GM19025 (cell line): Measurements from ENCODE around the gene PCDHA1.
"Not testable (repeated sequence)": the region's sequence is repeated elsewhere in the genome, so short reads cannot be mapped to it uniquely, and the experiment has no call there.

Experiments
- ATAC-seq: cut with Tn5 transposase; IDR thresholded peaks from one replicate; pipeline ENCODE4 v1.9.1; 2021; ENCODE audit warnings: mild to moderate bottlenecking, low read depth, moderate library complexity; ENCODE audit not compliant: unreplicated experiment

Gene PCDHA1

DNA sequence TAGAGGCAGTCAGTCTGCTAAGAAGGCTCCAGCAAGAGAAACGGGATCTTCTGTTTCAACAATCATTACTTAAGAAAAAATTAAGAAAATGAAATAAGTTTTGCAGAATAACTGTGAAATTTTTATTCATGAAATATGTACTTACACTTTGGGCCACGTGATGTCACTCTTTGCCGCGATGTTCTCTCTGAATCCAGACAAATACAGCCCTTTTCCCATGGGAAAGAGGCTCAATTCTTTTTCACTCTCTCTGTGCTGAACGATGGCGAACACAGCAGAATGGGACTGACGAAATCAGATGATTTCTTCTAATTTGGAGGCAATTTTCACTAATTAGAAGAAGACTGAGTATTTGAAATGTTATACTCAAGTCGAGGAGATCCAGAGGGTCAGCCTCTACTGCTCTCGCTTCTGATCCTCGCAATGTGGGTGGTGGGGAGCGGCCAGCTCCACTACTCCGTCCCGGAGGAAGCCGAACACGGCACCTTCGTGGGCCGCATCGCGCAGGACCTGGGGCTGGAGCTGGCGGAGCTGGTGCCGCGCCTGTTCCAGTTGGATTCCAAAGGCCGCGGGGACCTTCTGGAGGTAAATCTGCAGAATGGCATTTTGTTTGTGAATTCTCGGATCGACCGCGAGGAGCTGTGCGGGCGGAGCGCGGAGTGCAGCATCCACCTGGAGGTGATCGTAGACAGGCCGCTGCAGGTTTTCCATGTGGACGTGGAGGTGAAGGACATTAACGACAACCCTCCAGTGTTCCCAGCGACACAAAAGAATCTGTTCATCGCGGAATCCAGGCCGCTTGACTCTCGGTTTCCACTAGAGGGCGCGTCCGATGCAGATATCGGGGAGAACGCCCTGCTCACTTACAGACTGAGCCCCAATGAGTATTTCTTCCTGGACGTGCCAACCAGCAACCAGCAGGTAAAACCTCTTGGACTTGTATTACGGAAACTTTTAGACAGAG lies 62.5 kb downstream of the PCDHA1 start, which contains the start of gene PCDHA9:
TSS of gene PCDHA9 (plus strand) at position 244 of the 964 bp plus-strand sequence. CDS start at position 358, 114 bp downstream.
- ATAC-seq, result not testable (repeated sequence)

DNA sequence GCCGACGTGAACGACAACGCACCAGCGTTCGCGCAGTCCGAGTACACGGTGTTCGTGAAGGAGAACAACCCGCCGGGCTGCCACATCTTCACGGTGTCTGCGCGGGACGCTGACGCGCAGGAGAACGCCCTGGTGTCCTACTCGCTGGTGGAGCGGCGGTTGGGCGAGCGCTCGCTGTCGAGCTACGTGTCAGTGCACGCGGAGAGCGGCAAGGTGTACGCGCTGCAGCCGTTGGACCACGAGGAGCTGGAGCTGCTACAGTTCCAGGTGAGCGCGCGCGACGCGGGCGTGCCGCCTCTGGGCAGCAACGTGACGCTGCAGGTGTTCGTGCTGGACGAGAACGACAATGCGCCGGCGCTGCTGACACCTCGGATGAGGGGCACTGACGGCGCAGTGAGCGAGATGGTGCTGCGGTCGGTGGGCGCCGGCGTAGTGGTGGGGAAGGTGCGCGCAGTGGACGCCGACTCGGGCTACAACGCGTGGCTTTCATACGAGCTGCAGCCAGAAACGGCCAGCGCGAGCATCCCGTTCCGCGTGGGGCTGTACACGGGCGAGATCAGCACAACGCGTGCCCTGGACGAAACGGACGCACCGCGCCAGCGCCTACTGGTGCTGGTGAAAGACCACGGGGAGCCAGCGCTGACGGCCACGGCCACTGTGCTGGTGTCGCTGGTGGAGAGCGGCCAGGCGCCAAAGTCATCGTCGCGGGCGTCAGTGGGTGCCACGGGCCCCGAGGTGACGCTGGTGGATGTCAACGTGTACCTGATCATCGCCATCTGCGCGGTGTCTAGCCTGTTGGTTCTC lies 64.1 kb downstream of the PCDHA1 start:
- ATAC-seq, result not testable (repeated sequence)

GRCh38 chr5:140855772-140856674 lies 70.1 kb downstream of the PCDHA1 start, which contains the start of gene PCDHA10:
Gene PCDHA10 (plus strand): TSS chr5:140855897. CDS start chr5:140856049, 152 bp downstream.
- ATAC-seq, result no peak

DNA sequence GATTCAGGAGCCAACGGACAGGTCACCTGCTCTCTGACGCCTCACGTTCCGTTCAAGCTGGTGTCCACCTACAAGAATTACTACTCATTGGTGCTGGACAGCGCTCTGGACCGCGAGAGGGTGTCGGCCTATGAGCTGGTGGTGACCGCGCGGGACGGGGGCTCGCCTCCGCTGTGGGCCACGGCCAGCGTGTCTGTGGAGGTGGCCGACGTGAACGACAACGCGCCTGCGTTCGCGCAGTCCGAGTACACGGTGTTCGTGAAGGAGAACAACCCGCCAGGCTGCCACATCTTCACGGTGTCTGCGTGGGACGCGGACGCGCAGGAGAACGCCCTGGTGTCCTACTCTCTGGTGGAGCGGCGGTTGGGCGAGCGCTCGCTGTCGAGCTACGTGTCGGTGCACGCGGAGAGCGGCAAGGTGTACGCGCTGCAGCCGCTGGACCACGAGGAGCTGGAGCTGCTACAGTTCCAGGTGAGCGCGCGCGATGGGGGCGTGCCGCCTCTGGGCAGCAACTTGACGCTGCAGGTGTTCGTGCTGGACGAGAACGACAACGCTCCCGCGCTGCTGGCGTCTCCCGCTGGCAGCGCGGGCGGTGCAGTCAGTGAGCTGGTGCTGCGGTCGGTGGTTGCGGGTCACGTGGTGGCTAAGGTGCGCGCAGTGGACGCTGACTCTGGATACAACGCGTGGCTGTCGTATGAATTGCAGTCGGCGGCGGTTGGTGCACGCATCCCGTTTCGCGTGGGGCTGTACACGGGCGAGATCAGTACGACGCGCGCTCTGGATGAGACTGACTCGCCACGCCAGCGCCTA lies 71.4 kb downstream of the PCDHA1 start:
- no peak for ATAC-seq

DNA sequence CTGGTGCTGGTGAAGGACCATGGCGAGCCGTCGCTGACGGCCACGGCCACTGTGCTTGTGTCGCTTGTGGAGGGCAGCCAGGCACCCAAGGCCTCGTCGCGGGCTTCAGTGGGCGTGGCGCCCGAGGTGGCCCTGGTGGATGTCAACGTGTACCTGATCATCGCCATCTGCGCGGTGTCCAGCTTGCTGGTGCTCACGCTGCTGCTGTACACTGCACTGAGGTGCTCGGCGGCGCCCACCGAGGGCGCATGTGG lies 72.0 kb downstream of the PCDHA1 start:
- no peak for ATAC-seq

- ATAC-seq, result no peak
These were observed 76.7 kb downstream of the PCDHA1 start for GRCh38 chr5:140862441-140863295.

DNA sequence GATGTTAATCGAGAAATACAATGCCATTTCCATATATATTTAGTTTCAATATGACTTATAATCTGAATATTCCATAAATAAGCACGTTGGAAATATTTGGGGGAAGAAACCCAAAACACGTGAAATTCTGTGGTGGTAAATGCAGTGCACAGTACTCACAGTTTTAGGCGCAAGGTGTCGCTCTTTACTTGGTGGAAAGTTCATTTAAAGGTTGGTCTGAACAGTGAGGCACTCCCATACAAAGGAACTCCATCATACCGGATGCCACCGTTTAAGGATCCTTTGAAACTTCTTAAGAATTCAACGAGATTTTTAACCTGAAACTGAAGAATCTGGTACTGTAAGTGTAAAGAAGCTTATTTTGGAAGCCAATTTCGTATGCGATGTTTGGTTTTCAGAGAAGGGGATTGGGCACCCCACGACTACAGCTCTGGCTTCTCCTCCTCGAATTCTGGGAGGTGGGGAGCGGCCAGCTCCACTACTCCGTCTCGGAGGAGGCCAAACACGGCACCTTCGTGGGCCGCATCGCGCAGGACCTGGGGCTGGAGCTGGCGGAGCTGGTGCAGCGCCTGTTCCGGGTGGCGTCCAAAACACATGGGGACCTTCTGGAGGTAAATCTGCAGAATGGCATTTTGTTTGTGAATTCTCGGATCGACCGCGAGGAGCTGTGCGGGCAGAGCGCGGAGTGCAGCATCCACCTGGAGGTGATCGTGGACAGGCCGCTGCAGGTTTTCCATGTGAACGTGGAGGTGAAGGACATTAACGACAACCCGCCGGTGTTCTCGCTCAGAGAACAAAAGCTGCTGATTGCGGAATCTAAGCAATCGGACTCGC lies 83.0 kb downstream of the PCDHA1 start, which contains the start of gene PCDHA11:
TSS of gene PCDHA11 (plus strand) at position 237 of the 834 bp plus-strand sequence. CDS start at position 384, 147 bp downstream.
- no peak for ATAC-seq

GRCh38 chr5:140869555-140869886 lies 83.6 kb downstream of the PCDHA1 start:
- ATAC-seq, result no peak

DNA sequence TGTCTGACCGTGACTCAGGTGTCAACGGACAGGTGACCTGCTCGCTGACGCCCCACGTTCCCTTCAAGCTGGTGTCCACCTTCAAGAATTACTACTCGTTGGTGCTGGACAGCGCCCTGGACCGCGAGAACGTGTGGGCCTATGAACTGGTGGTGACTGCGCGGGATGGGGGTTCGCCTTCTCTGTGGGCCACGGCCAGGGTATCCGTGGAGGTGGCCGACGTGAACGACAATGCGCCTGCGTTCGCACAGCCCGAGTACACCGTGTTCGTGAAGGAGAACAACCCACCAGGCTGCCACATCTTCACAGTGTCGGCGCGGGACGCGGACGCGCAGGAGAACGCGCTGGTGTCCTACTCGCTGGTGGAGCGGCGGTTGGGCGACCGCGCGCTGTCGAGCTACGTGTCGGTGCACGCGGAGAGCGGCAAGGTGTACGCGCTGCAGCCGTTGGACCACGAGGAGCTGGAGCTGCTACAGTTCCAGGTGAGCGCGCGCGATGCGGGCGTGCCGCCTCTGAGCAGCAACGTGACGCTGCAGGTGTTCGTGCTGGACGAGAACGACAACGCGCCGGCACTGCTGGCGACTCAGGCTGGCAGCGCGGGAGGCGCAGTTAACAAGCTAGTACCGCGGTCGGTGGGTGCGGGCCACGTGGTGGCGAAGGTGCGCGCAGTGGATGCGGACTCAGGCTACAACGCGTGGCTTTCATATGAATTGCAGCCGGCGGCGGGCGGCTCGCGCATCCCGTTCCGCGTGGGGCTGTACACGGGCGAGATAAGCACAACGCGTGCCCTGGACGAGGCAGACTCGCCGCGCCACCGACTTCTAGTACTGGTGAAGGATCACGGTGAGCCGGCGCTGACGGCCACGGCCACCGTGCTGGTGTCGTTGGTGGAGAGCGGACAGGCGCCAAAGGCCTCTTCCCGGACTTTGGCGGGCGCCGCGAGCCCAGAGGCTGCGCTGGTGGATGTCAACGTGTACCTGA lies 84.6 kb downstream of the PCDHA1 start:
- ATAC-seq, result no peak

DNA sequence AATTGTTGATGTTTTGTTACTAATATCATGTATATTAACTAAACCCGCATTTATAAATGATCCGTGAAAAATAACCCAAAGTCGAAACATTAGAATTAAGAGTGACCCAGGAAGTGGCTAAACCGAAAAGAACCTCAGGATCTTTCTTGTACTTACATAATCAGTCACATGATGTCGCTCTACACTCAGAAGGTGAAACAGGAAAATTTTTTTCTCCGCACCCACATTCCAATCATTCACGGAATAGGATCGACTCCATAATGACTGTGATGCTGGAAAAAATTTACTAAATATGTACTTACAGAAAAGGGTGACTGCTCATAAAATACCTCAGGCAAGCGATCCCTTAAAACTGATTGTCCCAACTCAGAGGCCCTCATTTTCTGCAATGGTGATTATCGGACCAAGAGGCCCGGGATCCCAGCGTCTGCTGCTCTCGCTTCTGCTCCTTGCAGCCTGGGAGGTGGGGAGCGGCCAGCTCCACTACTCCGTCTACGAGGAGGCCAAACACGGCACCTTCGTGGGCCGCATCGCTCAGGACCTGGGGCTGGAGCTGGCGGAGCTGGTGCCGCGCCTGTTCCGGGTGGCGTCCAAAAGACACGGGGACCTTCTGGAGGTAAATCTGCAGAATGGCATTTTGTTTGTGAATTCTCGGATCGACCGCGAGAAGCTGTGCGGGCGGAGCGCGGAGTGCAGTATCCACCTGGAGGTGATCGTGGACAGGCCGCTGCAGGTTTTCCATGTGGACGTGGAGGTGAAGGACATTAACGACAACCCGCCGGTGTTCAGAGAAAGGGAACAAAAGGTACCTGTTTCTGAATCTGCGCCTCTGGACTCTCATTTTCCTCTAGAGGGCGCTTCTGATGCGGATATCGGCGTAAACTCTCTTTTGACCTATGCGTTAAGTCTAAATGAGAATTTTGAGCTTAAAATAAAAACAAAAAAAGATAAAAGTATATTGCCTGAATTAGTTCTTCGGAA lies 89.4 kb downstream of the PCDHA1 start, which contains the start of gene PCDHA12:
TSS of gene PCDHA12 (plus strand) at position 224 of the 981 bp plus-strand sequence. CDS start at position 389, 165 bp downstream.
- no peak for ATAC-seq

- not testable (repeated sequence) for ATAC-seq
These were observed 90.8 kb downstream of the PCDHA1 start for GRCh38 chr5:140876541-140877261.

DNA sequence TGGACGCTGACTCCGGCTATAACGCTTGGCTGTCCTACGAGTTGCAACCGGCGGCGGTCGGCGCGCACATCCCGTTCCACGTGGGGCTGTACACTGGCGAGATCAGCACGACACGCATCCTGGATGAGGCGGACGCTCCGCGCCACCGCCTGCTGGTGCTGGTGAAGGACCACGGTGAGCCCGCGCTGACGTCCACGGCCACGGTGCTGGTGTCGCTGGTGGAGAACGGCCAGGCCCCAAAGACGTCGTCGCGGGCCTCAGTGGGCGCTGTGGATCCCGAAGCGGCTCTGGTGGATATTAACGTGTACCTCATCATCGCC lies 91.3 kb downstream of the PCDHA1 start:
- no peak for ATAC-seq

- no peak for ATAC-seq
These were observed 96.1 kb downstream of the PCDHA1 start, which contains the start of gene PCDHA13 for GRCh38 chr5:140881889-140882590. Gene PCDHA13 (plus strand): TSS chr5:140882124. CDS start chr5:140882269, 145 bp downstream.

DNA sequence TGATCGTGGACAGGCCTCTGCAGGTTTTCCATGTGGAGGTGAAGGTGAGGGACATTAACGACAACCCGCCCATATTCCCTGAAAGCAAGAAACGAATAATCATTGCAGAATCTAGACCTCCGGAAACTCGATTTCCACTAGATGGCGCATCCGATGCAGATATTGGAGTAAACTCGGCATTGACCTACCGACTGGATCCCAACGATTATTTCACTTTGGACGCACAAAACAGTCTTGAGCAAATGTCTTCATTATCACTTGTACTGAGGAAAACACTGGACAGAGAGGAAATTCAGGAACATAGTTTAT lies 96.6 kb downstream of the PCDHA1 start:
- ATAC-seq, result no peak
